Measurements from ENCODE around the gene TBC1D22A. TPM values are rescaled to one million over a fixed set of nuclear protein-coding genes. Genes with fewer than 3 reads are reported as not detected.
"Not testable (repeated sequence)": the region's sequence is repeated elsewhere in the genome, so short reads cannot be mapped to it uniquely, and the experiment has no call there.

The TBC1D22A gene
- total RNA-seq, 2 experiments from 2014 or later, result 38.5 to 41.0 TPM

GRCh38 chr22:47164514-47165337 is 402.3 kb downstream of the TBC1D22A start:
- H3K4me1 Mint-ChIP-seq, result no peaks in the 10 kb centered on the region
- H3K9me3 Mint-ChIP-seq, result no peaks in the 10 kb centered on the region

GRCh38 chr22:47165338-47166032 is 403.0 kb downstream of the TBC1D22A start:
- CTCF ChIA-PET, result no interaction called here
- Mint-ChIP-seq H3K4me3 (no peak overlapping the region), H3K27ac (no peak overlapping the region), H3K4me1 (no peaks in the 10 kb centered on the region), H3K36me3 (ENCODE audit: low read depth) (no peaks in the 10 kb centered on the region), H3K9me3 (no peaks in the 10 kb centered on the region), H3K27me3 (no peaks in the 10 kb centered on the region)
- no peak for DNase-seq
- POLR2A ChIA-PET, result no interaction called here

More at GRCh38 chr22:47164514-47165337, 402.3 kb downstream of the TBC1D22A start:
- no peak overlapping the region for H3K27ac Mint-ChIP-seq
- ChIA-PET POLR2A (no interaction called here), CTCF (no interaction called here)
- H3K4me3 Mint-ChIP-seq, result no peak overlapping the region
- no peaks in the 10 kb centered on the region for H3K36me3 Mint-ChIP-seq (ENCODE audit: low read depth)
- no peaks in the 10 kb centered on the region for H3K27me3 Mint-ChIP-seq
- no peak for DNase-seq

GRCh38 chr22:47166033-47166404 is 403.6 kb downstream of the TBC1D22A start:
- no peak for DNase-seq
- H3K36me3 Mint-ChIP-seq (ENCODE audit: low read depth), result no peaks in the 10 kb centered on the region

GRCh38 chr22:47166446-47167016 is 404.1 kb downstream of the TBC1D22A start:
- Mint-ChIP-seq H3K4me3 (no peak overlapping the region), H3K9me3 (no peaks in the 10 kb centered on the region), H3K4me1 (no peaks in the 10 kb centered on the region), H3K27me3 (no peaks in the 10 kb centered on the region), H3K27ac (no peak overlapping the region), H3K36me3 (ENCODE audit: low read depth) (no peaks in the 10 kb centered on the region)
- no peak for DNase-seq
- ChIA-PET CTCF (interaction anchor here (0.6 kb wide), 1 partner anchor 368 kb away, joined by 3 read pairs; no protein-coding TSS in a partner anchor), POLR2A (no interaction called here)

More at GRCh38 chr22:47166033-47166404, 403.6 kb downstream of the TBC1D22A start:
- Mint-ChIP-seq H3K27ac (no peak overlapping the region), H3K27me3 (no peaks in the 10 kb centered on the region), H3K4me1 (no peaks in the 10 kb centered on the region), H3K9me3 (no peaks in the 10 kb centered on the region), H3K4me3 (no peak overlapping the region)
- POLR2A ChIA-PET, result no interaction called here
- CTCF ChIA-PET, result no interaction called here

DNA sequence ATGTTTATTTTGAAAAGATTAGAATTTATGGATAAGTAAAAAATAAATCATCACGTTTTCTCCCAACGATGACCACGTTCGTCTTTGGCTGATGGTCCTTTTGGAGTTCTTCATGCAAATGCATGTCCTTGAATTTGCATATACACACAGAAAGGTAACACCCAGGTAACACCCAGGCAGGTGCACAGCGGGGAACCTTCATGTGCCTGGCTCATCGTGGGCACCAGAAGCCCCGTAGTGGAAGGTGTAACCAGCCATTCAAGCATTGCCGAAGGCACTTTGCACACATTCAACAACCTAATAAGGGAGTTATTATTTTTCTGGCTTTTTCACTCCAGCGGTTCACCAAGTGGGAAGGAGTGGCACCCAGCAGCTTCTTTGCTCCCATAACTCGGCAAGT is 404.6 kb downstream of the TBC1D22A start:
- Mint-ChIP-seq H3K4me3 (no peak overlapping the region), H3K4me1 (no peaks in the 10 kb centered on the region), H3K9me3 (no peaks in the 10 kb centered on the region), H3K27ac (no peak overlapping the region), H3K27me3 (no peaks in the 10 kb centered on the region), H3K36me3 (ENCODE audit: low read depth) (no peaks in the 10 kb centered on the region)
- POLR2A ChIA-PET, result no interaction called here
- CTCF ChIA-PET, result interaction anchor here (0.6 kb wide), 1 partner anchor 368 kb away, joined by 3 read pairs; no protein-coding TSS in a partner anchor
- no peak for DNase-seq

DNA sequence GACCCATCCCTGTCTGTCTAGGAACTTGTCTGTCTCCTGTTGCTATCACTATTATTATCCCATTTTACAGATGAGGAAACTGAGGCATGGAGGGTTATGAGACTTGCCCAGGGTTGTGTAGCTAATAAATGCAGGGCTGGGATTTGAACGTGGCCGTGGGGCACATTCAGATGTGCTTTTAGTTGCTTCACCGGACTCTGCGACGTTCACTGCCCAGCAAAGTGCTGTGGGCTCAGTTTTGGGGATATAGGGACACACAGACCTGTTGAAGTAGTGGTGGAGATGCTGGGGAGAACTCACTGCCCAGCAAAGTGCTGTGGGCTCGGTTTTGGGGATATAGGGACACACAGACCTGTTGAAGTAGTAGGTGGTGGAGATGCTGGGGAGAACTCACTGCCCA is 405.5 kb downstream of the TBC1D22A start:
- CTCF ChIA-PET, result not testable (repeated sequence)

GRCh38 chr22:47168441-47168840 is 406.0 kb downstream of the TBC1D22A start:
- H3K27me3 Mint-ChIP-seq, result no peaks in the 10 kb centered on the region
- CTCF ChIA-PET, result no interaction called here
- POLR2A ChIA-PET, result no interaction called here
- no peak for DNase-seq
- no peaks in the 10 kb centered on the region for H3K36me3 Mint-ChIP-seq (ENCODE audit: low read depth)
- no peaks in the 10 kb centered on the region for H3K9me3 Mint-ChIP-seq
- H3K4me1 Mint-ChIP-seq, result no peaks in the 10 kb centered on the region
- no peak overlapping the region for H3K4me3 Mint-ChIP-seq
- H3K27ac Mint-ChIP-seq, result no peak overlapping the region

More for the DNA sequence above, 405.5 kb downstream of the TBC1D22A start:
- H3K4me3 Mint-ChIP-seq; DNase-seq; H3K9me3 Mint-ChIP-seq; POLR2A ChIA-PET; H3K27ac Mint-ChIP-seq; H3K27me3 Mint-ChIP-seq; H3K36me3 Mint-ChIP-seq (ENCODE audit: low read depth); H3K4me1 Mint-ChIP-seq: not testable (repeated sequence)

DNA sequence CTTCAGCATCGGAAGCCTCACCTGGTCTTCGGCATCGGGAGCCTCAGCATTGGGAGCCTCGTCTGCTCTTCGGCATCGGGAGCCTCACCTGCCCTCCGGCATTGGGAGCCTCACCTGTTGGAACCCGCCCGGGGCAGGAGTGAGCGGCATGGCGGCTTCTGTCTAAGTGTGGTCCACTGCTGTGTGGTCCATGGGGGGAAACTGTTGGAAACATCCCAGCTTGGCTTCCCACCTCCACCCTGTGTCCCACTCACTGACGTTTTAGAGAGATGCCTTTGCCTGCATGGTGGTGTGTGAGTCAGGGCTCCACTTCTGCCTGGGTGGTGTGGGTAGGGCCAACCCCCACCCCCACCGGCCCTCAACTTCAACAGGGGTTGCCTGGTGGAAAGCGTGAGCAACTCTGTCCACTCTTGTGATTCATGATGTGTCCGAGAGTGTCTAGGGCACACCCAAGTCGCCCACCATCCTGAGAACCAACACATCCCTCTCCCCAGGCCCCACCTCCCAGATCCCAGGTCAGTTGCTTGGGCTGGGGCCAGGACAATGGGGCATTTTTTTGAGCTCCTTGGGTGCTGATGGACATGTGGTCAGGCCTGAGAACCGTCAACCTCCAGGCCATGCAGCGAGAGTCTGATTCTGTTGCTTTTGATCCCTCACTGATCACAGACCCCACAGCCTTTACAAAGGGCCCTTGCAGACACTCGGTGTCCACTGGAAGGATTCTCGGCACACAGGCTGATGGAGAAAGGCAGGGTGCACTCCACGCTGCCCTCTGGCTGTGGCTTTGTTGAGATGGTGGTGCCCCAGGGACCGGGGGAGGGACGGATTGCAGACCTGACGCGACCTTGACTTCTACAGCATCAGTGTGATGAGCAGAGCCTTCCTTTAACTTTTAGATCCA is 406.7 kb downstream of the TBC1D22A start:
- H3K36me3 Mint-ChIP-seq (ENCODE audit: low read depth), result peaks cover 5% of the 10 kb centered on the region
- DNase-seq, result no peak
- ChIA-PET POLR2A (no interaction called here), CTCF (no interaction called here)
- no peaks in the 10 kb centered on the region for H3K9me3 Mint-ChIP-seq
- no peaks in the 10 kb centered on the region for H3K4me1 Mint-ChIP-seq
- H3K4me3 Mint-ChIP-seq, result no peak overlapping the region
- no peaks in the 10 kb centered on the region for H3K27me3 Mint-ChIP-seq
- H3K27ac Mint-ChIP-seq, result no peak overlapping the region

DNA sequence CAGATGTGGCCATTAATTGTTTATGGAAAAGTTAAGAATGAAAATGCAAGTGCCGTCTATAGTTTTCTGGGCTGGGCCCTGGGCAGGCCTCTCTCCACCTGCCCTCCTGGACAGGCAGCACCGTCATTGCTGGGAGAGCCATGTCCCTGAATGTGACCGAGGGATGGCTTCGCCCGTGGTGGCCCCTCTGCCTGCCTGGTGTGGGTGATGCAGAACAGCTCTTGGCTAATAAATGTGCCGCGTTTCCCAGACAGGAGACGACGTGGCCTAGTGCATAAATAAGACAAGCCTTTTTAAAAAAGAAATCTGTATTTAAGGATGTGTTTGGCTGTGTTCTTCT is 407.3 kb downstream of the TBC1D22A start:
- DNase-seq, result no peak
- POLR2A ChIA-PET, result no interaction called here

DNA sequence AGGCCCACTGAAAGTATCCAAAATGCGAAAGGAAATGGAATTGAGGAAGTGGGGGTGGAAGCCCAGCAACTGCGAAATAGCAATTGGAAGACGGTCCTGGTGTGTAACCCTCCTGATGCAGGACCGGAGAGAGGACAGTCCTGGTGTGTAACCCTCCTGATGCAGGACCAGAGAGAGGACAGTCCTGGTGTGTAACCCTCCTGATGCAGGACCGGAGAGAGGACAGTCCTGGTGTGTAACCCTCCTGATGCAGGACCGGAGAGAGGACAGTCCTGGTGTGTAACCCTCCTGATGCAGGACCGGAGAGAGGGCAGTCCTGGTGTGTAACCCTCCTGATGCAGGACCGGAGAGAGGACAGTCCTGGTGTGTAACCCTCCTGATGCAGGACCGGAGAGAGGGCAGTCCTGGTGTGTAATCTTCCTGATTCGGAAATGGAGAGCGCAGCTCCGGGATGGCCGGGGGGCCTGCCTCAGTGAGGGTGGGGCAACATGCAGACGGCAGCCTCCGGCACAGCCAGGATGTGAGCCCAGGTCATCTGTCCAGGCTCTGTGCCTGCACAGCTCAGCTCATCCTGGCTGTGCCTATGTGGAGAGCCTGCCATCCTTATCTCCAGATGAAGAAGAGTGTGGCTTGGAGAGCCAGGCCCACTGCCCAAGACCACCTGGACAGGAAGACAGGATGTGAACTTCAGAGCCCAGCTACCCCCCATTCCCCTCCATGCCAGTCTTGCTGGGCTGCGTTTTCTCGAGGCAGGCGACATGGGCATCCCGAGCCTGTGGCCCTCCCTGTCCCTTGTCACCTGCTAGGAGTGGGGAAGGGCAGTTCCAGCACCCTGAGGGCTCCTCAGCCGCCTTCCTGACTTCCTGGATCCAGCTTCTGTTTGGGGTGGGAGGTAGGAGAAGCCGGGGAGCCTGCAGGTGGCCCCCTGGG is 408.3 kb downstream of the TBC1D22A start:
- H3K9me3 Mint-ChIP-seq; DNase-seq; H3K4me3 Mint-ChIP-seq; H3K27ac Mint-ChIP-seq; CTCF ChIA-PET; H3K27me3 Mint-ChIP-seq; H3K4me1 Mint-ChIP-seq; POLR2A ChIA-PET; H3K36me3 Mint-ChIP-seq (ENCODE audit: low read depth): not testable (repeated sequence)

More for the DNA sequence above, 407.3 kb downstream of the TBC1D22A start:
- CTCF ChIA-PET, result no interaction called here
- H3K9me3 Mint-ChIP-seq, result no peaks in the 10 kb centered on the region
- H3K27me3 Mint-ChIP-seq, result no peaks in the 10 kb centered on the region
- no peaks in the 10 kb centered on the region for H3K4me1 Mint-ChIP-seq
- no peak overlapping the region for H3K27ac Mint-ChIP-seq
- H3K4me3 Mint-ChIP-seq, result no peak overlapping the region
- peaks cover 5% of the 10 kb centered on the region for H3K36me3 Mint-ChIP-seq (ENCODE audit: low read depth)

- H3K4me3 Mint-ChIP-seq, result no peak overlapping the region
- H3K36me3 Mint-ChIP-seq (ENCODE audit: low read depth), result peaks cover 9% of the 10 kb centered on the region
- no peaks in the 10 kb centered on the region for H3K4me1 Mint-ChIP-seq
- ChIA-PET POLR2A (no interaction called here), CTCF (no interaction called here)
- DNase-seq, result no peak
- H3K9me3 Mint-ChIP-seq, result no peaks in the 10 kb centered on the region
- no peak overlapping the region for H3K27ac Mint-ChIP-seq
- H3K27me3 Mint-ChIP-seq, result no peaks in the 10 kb centered on the region
These were observed 409.2 kb downstream of the TBC1D22A start for GRCh38 chr22:47171441-47172221.
